ENCODE measurements around the gene RPS6KA5. TPM values are rescaled to one million over a fixed set of nuclear protein-coding genes. Genes with fewer than 3 reads are reported as not detected.

The RPS6KA5 gene
- total and polyA plus RNA-seq, 9 of the 15 experiments (the other 6 are each of a cell fraction or from before 2014, with no cell fraction given), result 0.88 to 7.7 (median 4.7) TPM

- no peak for TF ChIP-seq FOXP4 (CRISPR knock-in tag; IDR thresholded peaks at IDR 0.05; ENCODE audit: borderline replicate concordance)
- no peak for TF ChIP-seq CTCFL (IDR thresholded peaks at IDR 0.05; ENCODE audit: borderline replicate concordance, insufficient read depth, low read depth, low read length, poor library complexity, severe bottlenecking)
- no peak for TF ChIP-seq MITF (IDR thresholded peaks at IDR 0.05)
- no peak for TF ChIP-seq FOXJ3 (CRISPR knock-in tag; IDR thresholded peaks at IDR 0.05)
- TF ChIP-seq BCLAF1 (IDR thresholded peaks at IDR 0.05; ENCODE audit: borderline replicate concordance in 1 of 2, control insufficient read depth in 1 of 2, low read depth in 2 of 2, low read length in 1 of 2), result no peak
- no peak for TF ChIP-seq ZNF609 (CRISPR knock-in tag; IDR thresholded peaks at IDR 0.05; ENCODE audit: borderline replicate concordance)
Measured at GRCh38 chr14:90993792-90994191, 66.6 kb downstream of the RPS6KA5 start (continued).
